Activated naive CD4-positive, alpha-beta T cell treated with anti-CD3 and anti-CD28 coated beads for 36 hours (primary cell): Measurements from ENCODE around the gene FXN. TPM values are rescaled to one million over a fixed set of nuclear protein-coding genes. Genes with fewer than 3 reads are reported as not detected.
A peak's percentile ranks its signal among the peaks of the same experiment; 100 is the strongest.

Experiments used
- CTCF ChIA-PET: fragments of 350-600 bp; sonication (Branson Sonifier 250); formaldehyde crosslinking; loops from one replicate; lab custom pipeline; 2021; ENCODE audit warnings: antibody characterized with exemption; lab: Charles Lee
- DNase-seq: peaks from one replicate; pipeline ENCODE4 v3.0.0-alpha.2; 2020
- H3K27ac Mint-ChIP-seq: one replicate; pipeline ENCODE4 v1.8.0; 2021; ENCODE audit warnings: mild to moderate bottlenecking, mixed read lengths
- H3K27me3 Mint-ChIP-seq: one replicate; pipeline ENCODE4 v1.8.0; 2021; ENCODE audit warnings: low read depth, mixed read lengths
- H3K36me3 Mint-ChIP-seq: one replicate; pipeline ENCODE4 v1.8.0; 2021; ENCODE audit warnings: low read depth, mixed read lengths
- H3K4me1 Mint-ChIP-seq: one replicate; pipeline ENCODE4 v1.8.0; 2021; ENCODE audit warnings: low read depth, mixed read lengths
- H3K4me3 Mint-ChIP-seq: one replicate; pipeline ENCODE4 v1.8.0; 2021; ENCODE audit warnings: mild to moderate bottlenecking, moderate library complexity, mixed read lengths
- H3K9me3 Mint-ChIP-seq: one replicate; pipeline ENCODE4 v1.8.0; 2021; ENCODE audit warnings: mixed read lengths
- intact Hi-C: fragments of 100-400 bp; cut with micrococcal nuclease; formaldehyde crosslinking; loops from one replicate; pipeline ENCODE4 v1.15.1; 2023
- total RNA-seq, 2 experiments: library from RNA; stranded (reverse); gene quantifications; one replicate each; pipeline ENCODE4 v1.2.3, GENCODE V29; 2021

FXN gene
- total RNA-seq, 2 experiments from 2014 or later = 16.8 to 17.3 TPM

DNA sequence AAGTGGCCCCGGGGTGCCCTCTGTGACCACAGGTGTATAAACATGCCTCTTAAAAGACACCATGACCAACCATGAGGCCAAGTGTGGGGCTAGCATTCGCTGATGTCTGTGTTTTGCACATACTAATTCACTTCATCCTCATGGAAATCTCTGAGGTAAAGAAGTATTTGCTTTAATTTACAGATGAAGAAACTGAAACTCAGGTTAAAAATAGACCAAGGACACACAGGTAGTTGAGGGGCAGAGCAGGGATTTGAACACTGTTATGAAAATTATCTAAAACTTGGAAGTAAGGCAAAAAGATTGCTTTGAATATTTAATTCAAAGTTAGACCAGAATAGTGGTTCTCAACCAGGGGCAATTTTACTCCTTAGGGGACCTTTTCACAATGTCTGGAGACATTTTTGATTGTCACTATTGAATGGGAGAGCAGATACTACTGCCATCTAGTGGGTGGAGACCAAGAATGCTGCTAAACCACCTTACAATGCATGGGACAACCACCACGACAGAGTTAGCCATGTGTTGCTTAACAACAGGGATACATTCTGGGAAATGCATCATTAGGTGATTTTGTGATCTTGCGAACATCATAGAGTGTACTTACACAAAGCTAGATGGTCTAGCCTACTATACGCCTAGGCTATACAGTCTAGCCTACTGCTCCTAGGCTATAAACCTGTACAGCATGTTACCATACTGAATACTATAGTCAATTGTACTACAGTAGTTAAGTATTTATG lies 8.0 kb upstream of the FXN start:
- intact Hi-C loops = loop anchor here (1.0 to 2.0 kb wide), 6 partner anchors 28 to 443 kb away; partner anchors contain the start of gene PIP5K1B
- no peaks in the 10 kb centered on the region for H3K27me3 Mint-ChIP-seq
- CTCF ChIA-PET = interaction anchor here (0.6 to 5.0 kb wide), 11 partner anchors 8 to 444 kb away, joined by 3 to 24 read pairs (median 3); partner anchors contain the start of gene FXN
- no peaks in the 10 kb centered on the region for H3K36me3 Mint-ChIP-seq
- H3K4me1 Mint-ChIP-seq = peaks cover 36% of the 10 kb centered on the region
- H3K9me3 Mint-ChIP-seq = peaks cover 5% of the 10 kb centered on the region
- DNase-seq = peak; percentile 65
- no peak overlapping the region for H3K27ac Mint-ChIP-seq
- H3K4me3 Mint-ChIP-seq = no peak overlapping the region

DNA sequence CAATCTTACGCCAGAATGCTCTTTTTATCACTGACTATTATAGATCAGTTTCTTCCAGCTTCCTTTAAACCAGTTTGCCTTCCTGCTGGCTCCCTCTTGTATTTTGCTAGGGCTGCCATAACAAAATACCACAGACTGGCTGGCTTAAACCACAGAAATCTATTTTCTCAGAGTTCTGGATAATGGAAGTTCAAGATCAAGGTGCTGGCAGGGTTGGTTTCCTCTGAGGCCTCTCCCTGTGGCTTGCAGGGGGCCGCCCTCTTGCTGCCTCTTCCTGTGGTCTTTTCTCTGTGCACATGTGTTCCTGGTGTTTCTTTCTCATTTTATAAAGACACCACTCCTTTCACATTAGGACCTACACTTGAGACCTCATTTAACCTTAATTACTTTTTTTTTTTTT lies 6.8 kb upstream of the FXN start:
- DNase-seq = peak; percentile 54
- CTCF ChIA-PET = interaction anchor here (0.6 to 5.0 kb wide), 13 partner anchors 9 to 445 kb away, joined by 3 to 24 read pairs (median 3); no protein-coding TSS in a partner anchor
- intact Hi-C loops = loop anchor here (1.0 kb wide), 1 partner anchor 248 kb away; a partner anchor contains a TSS
- Mint-ChIP-seq H3K9me3 (peaks cover 5% of the 10 kb centered on the region), H3K36me3 (no peaks in the 10 kb centered on the region), H3K27ac (no peak overlapping the region), H3K4me1 (peaks cover 36% of the 10 kb centered on the region), H3K4me3 (no peak overlapping the region), H3K27me3 (no peaks in the 10 kb centered on the region)

DNA sequence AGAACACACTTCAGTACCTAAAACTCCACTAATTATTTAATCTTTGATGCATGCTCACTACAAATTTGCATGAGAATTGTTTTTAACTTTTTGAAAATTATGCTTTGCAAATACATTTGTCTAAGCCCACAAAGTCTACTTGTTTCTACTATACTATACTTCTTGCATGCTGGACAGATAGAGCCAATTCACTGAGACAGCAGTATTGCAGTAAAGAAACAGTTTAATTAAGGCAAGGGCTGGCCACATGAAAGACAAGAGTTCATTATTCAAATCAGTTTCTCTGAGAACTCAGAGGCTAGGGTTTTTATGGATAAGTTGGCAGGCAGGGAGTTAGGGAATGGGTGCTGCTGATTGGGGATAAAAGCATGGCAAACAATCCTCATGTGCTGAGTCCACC lies 6.0 kb upstream of the FXN start:
- Mint-ChIP-seq H3K27ac (no peak overlapping the region), H3K36me3 (no peaks in the 10 kb centered on the region), H3K4me1 (peaks cover 36% of the 10 kb centered on the region), H3K27me3 (no peaks in the 10 kb centered on the region), H3K9me3 (peaks cover 5% of the 10 kb centered on the region), H3K4me3 (no peak overlapping the region)
- CTCF ChIA-PET = interaction anchor here (0.7 kb wide), 1 partner anchor 24 kb away, joined by 5 read pairs; no protein-coding TSS in a partner anchor
- intact Hi-C loops = no loop called here
- DNase-seq = no peak

- no peaks in the 10 kb centered on the region for H3K36me3 Mint-ChIP-seq
- no peak overlapping the region for H3K4me3 Mint-ChIP-seq
- H3K27me3 Mint-ChIP-seq = no peaks in the 10 kb centered on the region
- DNase-seq = no peak
- CTCF ChIA-PET = interaction anchor here (0.7 to 5.6 kb wide), 3 partner anchors 134 to 284 kb away, joined by 3 to 42 read pairs (median 5); no protein-coding TSS in a partner anchor
- peaks cover 39% of the 10 kb centered on the region for H3K4me1 Mint-ChIP-seq
- H3K9me3 Mint-ChIP-seq = peaks cover 5% of the 10 kb centered on the region
- peak overlapping the region; percentile 50 for H3K27ac Mint-ChIP-seq
- intact Hi-C loops = loop anchor here (5.0 to 10.0 kb wide), 2 partner anchors 139 to 724 kb away; no protein-coding TSS in a partner anchor
Observed at GRCh38 chr9:69030851-69031645, 4.5 kb upstream of the FXN start.

DNA sequence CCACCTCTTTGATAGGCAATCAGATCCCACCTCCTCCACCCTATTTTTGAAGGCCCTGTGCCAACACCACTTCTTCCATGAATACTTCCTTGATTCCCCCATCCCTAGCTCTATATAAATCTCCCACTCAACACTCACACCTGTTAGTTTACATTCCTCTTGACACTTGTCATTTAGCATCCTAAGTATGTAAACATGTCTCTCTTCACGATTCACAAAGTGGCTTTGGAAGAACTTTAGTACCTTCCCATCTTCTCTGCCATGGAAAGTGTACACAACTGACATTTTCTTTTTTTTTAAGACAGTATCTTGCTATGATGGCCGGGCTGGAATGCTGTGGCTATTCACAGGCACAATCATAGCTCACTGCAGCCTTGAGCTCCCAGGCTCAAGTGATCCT lies 1.5 kb upstream of the FXN start:
- intact Hi-C loops = loop anchor here (5.0 to 10.0 kb wide), 2 partner anchors 142 to 721 kb away; no protein-coding TSS in a partner anchor
- Mint-ChIP-seq H3K4me3 (no peak overlapping the region), H3K27me3 (no peaks in the 10 kb centered on the region), H3K27ac (no peak overlapping the region), H3K9me3 (peaks cover 5% of the 10 kb centered on the region), H3K4me1 (peaks cover 32% of the 10 kb centered on the region), H3K36me3 (peaks cover 2% of the 10 kb centered on the region)
- CTCF ChIA-PET = interaction anchor here (1.1 to 5.6 kb wide), 5 partner anchors 10 to 453 kb away, joined by 3 to 42 read pairs (median 5); no protein-coding TSS in a partner anchor
- no peak for DNase-seq

- DNase-seq = peak; percentile 41
- H3K27ac Mint-ChIP-seq = peak overlapping the region; percentile 85
- intact Hi-C loops = loop anchor here (1.0 to 10.0 kb wide), 4 partner anchors 133 to 718 kb away; no protein-coding TSS in a partner anchor
- H3K9me3 Mint-ChIP-seq = no peaks in the 10 kb centered on the region
- CTCF ChIA-PET = interaction anchor here (0.6 to 5.6 kb wide), 19 partner anchors 10 to 264 kb away, joined by 3 to 42 read pairs (median 4); partner anchors contain the start of gene TJP2
- H3K27me3 Mint-ChIP-seq = no peaks in the 10 kb centered on the region
- peaks cover 2% of the 10 kb centered on the region for H3K36me3 Mint-ChIP-seq
- peaks cover 22% of the 10 kb centered on the region for H3K4me1 Mint-ChIP-seq
- peak overlapping the region; percentile 95 for H3K4me3 Mint-ChIP-seq
Observed at GRCh38 chr9:69036309-69036708, 757 bp downstream of the FXN start.

DNA sequence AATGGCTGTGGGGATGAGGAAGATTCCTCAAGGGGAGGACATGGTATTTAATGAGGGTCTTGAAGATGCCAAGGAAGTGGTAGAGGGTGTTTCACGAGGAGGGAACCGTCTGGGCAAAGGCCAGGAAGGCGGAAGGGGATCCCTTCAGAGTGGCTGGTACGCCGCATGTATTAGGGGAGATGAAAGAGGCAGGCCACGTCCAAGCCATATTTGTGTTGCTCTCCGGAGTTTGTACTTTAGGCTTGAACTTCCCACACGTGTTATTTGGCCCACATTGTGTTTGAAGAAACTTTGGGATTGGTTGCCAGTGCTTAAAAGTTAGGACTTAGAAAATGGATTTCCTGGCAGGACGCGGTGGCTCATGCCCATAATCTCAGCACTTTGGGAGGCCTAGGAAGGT lies 1.2 kb downstream of the FXN start:
- Mint-ChIP-seq H3K36me3 (peaks cover 2% of the 10 kb centered on the region), H3K4me1 (peaks cover 19% of the 10 kb centered on the region), H3K27me3 (no peaks in the 10 kb centered on the region), H3K27ac (peak overlapping the region; percentile 85), H3K9me3 (no peaks in the 10 kb centered on the region), H3K4me3 (peak overlapping the region; percentile 95)
- intact Hi-C loops = loop anchor here (1.0 to 10.0 kb wide), 4 partner anchors 133 to 718 kb away; no protein-coding TSS in a partner anchor
- CTCF ChIA-PET = interaction anchor here (0.8 to 5.6 kb wide), 9 partner anchors 10 to 264 kb away, joined by 3 to 42 read pairs (median 4); no protein-coding TSS in a partner anchor
- DNase-seq = no peak

GRCh38 chr9:69040646-69041045 lies 5.1 kb downstream of the FXN start:
- Mint-ChIP-seq H3K4me1 (peaks cover 37% of the 10 kb centered on the region), H3K9me3 (no peaks in the 10 kb centered on the region), H3K36me3 (peaks cover 2% of the 10 kb centered on the region), H3K27me3 (no peaks in the 10 kb centered on the region), H3K4me3 (no peak overlapping the region), H3K27ac (no peak overlapping the region)
- DNase-seq = no peak
- CTCF ChIA-PET = no interaction called here
- intact Hi-C loops = no loop called here

- Mint-ChIP-seq H3K4me1 (peaks cover 26% of the 10 kb centered on the region), H3K27ac (no peak overlapping the region), H3K27me3 (no peaks in the 10 kb centered on the region), H3K36me3 (peaks cover 7% of the 10 kb centered on the region), H3K9me3 (no peaks in the 10 kb centered on the region), H3K4me3 (no peak overlapping the region)
- intact Hi-C loops = no loop called here
- CTCF ChIA-PET = interaction anchor here (0.9 to 1.6 kb wide), 3 partner anchors 9 to 151 kb away, joined by 3 to 5 read pairs (median 3); no protein-coding TSS in a partner anchor
- DNase-seq = no peak
Observed at GRCh38 chr9:69044240-69045219, 9.0 kb downstream of the FXN start.

GRCh38 chr9:69045821-69046220 lies 10.3 kb downstream of the FXN start:
- CTCF ChIA-PET = interaction anchor here (0.7 to 2.0 kb wide), 5 partner anchors 8 to 149 kb away, joined by 3 to 8 read pairs (median 3); partner anchors contain the start of gene FXN
- intact Hi-C loops = no loop called here
- peaks cover 9% of the 10 kb centered on the region for H3K36me3 Mint-ChIP-seq
- no peak overlapping the region for H3K27ac Mint-ChIP-seq
- no peak overlapping the region for H3K4me3 Mint-ChIP-seq
- no peaks in the 10 kb centered on the region for H3K9me3 Mint-ChIP-seq
- peaks cover 24% of the 10 kb centered on the region for H3K4me1 Mint-ChIP-seq
- H3K27me3 Mint-ChIP-seq = no peaks in the 10 kb centered on the region
- DNase-seq = no peak

DNA sequence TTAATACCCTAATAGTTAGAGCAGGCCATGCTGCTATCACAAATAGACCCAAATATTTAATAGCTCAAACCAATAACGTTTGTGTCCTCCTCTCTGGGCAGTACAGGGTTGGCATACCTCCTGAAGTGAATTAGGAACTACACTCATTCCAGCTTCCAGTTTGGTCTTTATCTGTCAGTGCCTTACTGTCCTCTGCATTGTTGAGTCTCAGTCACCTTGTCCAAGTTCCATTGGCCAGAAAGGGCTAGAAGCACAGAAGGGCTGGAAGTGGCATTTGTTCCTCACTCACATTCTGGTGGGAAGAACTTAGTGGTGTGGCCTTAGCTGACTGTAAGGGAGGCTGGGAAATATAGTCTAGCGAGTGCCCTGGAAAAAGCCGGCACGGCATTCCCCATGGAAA lies 11.2 kb downstream of the FXN start:
- DNase-seq = no peak
- CTCF ChIA-PET = interaction anchor here (1.6 to 2.0 kb wide), 2 partner anchors 9 to 11 kb away, joined by 3 to 8 read pairs; partner anchors contain the start of gene FXN
- peaks cover 9% of the 10 kb centered on the region for H3K36me3 Mint-ChIP-seq
- no peak overlapping the region for H3K4me3 Mint-ChIP-seq
- intact Hi-C loops = no loop called here
- no peak overlapping the region for H3K27ac Mint-ChIP-seq
- H3K27me3 Mint-ChIP-seq = no peaks in the 10 kb centered on the region
- peaks cover 21% of the 10 kb centered on the region for H3K4me1 Mint-ChIP-seq
- H3K9me3 Mint-ChIP-seq = no peaks in the 10 kb centered on the region
